HG03139 (cell line): ENCODE data around the gene AKAP13.

Experiments used
- ATAC-seq: cut with Tn5 transposase; IDR thresholded peaks from one replicate; pipeline ENCODE4 v1.9.1; 2021; ENCODE audit not compliant: unreplicated experiment

AKAP13 gene

DNA sequence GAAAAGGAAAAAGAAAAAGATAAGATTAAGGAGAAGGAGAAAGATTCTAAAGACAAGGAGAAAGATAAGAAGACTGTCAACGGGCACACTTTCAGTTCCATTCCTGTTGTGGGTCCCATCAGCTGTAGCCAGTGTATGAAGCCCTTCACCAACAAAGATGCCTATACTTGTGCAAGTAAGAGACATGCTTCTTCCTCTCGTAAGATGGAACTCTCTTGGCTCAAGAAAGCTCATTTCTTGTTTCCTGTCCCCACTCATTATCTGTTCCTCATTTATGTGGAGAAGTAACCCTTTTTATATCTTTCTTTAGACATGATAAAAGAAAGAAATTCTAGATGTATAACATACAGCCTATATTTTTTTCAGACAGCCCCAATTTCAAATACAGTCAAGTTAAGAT, 312.9 kb downstream of the AKAP13 start:
- no peak for ATAC-seq

DNA sequence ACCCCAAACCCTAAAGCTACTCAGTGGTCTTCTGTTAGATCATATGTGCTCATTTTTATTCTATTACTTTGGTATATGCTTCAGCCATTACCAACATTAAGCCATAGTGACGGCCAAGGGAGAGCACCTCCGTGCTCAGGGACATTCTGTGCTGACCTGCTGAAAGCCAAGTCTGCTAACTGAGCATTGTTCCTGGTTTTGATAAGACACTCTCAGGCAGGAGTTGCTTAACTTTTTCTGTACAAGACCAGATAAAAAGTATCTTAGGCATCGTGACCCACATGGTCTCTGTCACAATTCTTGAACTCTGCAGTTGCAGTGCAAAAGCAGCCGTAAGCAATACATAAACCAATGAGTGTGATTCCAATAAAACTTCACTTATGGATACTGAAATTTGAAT, 313.7 kb downstream of the AKAP13 start:
- no peak for ATAC-seq

DNA sequence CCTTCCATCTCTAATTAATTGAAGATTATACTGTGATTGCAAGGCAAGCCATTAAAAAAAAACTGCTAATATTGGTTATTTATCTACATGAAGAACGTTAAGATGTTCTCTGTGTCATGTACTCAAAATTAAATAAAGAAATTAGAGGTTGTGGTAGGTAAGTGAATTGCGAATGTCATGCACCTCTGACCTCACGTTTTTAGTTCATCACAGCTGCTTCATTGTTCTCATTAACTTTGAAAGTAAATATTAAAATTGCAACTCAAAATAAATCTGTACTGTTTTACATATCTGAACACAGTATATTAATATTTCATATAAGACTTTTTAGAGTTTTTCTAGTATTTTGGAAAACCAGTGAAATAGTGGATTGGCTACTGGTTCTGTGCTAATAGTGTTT, 320.4 kb downstream of the AKAP13 start:
- no peak for ATAC-seq

DNA sequence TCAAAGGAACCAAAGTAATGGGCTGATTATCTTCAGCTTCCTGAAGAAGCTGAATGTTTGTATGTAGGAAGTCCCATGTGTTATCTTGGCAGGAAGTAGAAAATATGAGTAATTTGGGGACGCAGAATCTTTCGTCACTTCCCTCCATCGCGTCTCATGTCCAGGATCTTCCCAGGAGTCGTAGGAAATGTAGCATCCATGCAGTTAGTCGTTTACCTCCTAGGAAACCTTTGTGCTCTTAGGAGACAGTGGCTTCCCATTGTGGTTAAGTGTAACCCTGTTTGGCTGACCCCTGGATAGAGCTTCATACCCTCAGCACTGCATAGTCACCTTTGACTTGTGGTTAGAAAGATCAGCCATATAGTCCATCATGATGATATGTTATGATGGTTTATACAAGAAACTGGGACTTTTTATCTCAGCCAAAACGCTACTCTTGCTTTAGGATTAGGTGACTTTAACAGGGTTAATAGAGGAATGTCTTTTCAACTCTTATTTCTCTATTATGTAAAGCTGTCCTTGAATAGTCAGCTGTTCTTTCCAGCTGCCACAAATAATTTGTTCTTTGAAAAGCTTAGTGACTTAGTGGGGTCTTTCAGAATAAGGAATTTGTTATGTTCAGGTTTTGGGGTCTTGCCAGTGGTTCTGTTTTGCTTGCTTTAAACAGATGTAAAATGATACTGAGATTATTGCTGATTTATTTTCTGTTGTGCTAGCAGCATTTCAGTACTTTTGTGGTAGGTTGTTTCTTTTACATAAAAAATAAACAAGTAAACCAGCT, 322.1 kb downstream of the AKAP13 start:
- no peak for ATAC-seq

DNA sequence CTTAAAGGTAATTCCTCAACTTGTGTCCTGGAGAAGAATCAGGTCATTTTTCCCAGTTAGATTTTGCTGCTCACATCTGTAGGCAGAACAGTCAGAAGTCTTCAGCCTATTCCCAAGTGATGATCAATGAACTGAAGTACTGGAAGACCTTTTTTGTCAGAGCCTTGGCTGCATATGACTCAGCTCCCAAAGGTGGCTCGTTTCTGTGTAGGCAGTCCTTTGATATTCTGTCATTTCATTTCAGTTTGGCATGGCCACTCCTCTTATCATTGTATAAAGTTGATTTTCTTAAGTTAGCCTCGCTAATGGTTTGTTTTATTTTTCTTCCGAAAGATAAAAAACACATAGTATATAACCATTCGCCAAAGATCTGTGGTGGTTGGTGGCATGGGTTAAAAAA, 323.7 kb downstream of the AKAP13 start:
- no peak for ATAC-seq

DNA sequence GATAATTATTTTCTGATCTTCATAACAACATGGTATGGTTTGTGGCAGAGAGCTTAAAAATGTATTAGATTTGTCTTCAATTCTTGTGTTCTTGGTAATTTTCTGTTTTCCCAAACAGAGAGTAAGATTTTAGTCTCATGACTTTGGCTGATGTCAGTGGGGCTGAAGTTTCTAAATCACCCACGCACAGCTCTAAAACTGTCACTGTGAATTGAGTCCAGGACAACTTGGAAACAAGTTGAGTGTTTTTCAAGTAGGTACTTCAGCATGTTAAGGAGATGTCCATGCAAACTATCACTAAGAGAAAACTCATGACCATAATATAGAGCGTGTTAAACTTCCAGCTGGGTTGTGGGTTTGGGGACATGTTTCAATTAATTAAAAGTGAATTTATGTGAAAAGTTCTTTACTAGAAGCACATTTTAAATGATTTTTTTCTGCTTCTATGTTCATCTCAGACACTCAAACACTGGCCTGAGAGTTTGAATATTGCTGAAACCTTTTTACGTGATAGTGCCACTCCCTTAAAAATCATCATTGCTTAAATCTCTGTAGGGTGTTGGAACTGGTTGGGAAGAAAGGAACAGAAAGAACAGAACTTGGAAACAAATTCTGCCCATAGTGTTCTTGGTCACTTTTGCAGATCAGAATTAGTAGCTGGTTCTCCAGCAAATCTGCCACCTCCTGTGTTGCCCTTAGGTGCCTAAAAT, 324.5 kb downstream of the AKAP13 start:
- no peak for ATAC-seq

DNA sequence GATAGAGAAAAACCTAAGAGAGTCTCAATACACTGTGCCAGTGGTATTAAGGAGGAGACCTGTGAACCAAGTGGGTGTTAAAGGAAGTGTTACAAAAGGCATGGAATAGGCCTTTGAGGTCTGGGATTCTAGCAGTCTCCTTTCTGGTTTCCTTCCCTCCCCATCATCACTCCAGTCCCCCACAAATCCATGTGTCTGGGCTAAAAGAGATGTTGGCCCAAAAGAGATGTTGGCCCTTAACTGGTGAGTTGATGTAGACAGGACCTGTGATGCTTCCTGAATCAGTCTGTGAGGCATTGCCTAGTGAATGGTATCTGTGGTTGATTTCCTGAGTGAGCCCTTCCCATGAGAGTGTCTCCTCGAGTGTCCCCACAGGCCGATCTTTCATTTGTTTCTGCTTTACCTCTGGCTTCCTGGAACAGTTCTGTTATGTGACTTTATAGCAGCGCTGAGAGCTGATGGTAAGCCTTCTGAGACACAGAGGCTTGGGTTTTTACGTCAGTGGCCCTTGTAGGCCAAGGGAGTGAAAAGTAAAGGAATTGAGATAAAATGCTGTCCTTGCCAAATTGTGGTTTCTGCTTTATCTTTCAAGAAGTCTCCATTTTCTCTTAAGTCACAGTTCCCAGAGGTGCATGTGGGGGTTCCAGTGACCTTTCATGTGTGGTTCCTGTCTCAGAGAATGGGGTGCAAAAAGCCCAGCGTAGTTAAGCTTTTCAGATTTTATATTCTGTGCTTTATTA, 326.5 kb downstream of the AKAP13 start:
- peak; percentile 34 for ATAC-seq

DNA sequence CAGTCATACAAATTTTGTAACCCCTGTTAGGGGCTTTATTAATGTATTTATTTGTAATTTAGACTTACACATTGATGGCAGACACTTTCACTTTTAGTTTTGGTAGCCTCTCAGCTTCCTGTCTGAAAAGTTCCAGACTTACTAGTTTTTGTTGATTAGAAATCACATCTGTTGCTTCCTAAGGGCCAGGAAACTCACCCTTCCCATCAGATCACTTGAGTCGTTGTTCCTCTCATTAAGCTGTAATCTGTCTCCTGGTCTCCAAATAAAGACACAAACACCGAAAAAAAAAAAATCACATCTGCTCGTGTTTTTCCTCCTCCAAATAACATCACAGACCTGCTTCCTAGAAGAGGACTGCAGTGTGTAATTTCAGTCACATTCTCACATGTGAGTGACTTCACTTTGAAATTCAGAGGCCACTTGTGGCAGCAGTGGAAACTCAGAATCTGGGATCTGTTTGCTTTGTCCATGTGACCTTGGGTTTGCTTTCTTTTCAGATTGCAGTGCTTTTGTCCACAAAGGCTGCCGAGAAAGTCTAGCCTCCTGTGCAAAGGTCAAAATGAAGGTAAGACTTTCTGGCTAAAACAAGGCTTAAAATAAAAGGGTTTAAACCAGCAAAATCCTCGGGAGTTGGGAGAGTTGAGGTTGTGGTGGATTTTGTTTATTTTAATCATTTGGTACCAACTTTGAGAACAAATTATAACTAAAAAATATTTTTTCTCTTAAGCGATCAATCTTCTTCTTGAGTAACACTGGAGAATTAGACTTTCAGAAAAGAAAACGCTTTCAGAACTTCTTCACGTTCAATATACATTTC, 327.3 kb downstream of the AKAP13 start:
- peak; percentile 20 for ATAC-seq

DNA sequence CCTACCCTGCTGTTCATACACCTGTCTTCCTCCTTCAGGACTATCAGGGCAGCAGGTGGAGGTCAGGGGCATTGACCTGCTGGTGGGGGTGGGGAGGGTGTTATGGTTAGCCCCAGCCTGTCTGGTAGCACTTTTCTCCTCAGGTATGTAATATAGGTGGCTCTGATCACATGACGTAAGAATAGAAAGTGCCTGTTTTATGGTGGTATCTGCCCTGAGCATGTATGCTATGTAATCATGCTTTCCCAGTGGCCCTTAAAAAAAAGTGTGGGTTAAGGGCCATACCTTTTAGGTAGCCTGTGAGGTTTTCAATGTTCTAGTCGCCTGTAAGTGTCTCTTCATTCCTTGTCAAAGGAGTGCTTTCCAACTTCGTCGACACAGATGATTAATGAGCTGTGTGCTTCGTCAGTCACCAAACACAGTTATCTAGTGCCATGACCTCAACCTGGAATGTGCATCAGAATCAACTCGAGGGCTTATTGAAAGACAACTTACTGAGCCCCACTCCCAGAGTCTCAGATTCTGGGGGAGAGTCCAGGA, 328.1 kb downstream of the AKAP13 start:
- no peak for ATAC-seq

DNA sequence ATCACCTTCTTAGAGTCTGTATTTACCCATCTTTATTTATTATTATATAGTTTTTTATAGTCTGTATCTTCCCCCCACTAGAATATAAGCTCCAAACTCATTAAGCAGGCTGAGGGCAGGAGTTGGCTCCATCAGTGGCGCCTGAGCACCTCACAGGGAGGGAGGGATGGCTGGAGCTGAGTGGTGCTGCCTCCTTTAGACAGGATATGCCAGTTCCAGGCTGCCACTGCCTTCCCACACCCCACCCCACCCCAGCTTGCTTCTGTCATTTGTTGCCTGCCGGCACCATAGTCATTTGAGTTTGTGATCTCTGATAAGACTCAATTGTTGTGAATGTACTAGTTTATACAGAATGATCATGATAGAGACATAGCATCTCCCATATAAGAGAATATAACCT, 328.8 kb downstream of the AKAP13 start:
- ATAC-seq: no peak

DNA sequence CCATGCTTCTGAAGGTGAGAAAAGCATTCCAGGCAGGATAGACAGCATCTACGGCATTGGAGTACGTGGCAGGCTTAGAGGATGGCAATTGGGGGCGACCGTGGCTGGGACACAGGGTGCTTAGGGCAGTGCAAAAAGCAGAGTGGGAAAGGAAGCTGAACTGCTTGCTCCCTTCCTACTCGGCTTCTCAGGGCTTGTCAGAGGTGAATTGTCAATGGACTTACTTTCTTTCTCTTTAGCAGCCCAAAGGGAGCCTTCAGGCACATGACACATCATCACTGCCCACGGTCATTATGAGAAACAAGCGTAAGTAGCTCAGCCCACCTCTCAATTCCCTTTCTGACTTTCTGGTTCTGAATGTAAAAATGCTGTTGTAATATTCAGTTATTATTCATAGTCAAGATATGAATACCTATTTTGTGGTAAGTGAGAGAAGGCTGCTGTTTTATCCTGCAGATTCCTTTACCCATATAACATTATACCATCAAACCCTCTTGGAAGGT, 330.0 kb downstream of the AKAP13 start:
- ATAC-seq: no peak

DNA sequence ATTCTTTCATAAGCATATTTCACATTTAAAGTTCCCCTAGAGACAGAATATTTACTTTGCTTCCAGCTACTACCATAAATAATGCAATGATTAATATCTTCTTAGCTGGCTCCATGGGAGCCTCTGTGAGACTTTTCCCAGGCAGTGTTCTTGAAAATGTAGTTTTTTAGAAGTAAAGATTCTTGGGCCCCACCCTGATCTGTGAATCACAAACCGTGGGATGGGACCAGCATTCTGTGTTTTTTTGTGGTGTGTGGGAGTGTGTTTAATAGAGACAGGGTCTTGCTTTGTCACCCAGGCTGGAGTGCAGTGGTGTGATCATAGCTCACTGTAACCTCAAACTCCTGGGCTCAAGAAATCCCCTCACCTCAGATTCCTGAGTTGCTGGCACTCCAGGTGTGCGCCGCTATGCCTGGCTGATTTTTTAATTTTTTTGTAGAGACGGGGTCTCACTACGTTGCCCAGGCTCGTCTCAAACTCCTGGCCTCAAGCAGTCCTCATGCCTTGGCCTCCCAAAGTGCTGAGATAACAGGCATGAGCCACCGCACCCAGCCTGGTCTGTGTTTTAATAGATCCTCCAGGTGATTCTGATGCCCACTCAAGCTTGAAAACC, 331.3 kb downstream of the AKAP13 start:
- ATAC-seq: no peak

DNA sequence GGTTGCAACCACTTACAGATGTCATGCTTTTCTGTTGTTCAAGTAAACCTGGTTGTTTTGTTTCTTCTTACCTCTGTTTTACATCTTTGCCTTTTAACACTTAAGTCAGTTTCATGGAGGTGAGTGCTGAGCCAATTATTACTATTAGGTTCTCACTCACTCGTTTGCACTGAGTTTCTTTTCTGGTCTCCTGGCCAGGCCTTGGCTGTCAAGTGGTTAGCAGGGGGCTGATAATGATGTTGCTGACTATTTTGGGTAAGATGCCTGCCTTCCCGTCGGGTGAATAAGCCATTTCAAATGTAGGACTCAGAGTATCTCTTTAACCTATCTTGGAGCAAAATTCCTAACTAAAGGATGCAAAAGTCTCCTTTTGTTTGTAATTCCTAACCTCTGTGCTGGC, 335.9 kb downstream of the AKAP13 start:
- ATAC-seq: no peak

DNA sequence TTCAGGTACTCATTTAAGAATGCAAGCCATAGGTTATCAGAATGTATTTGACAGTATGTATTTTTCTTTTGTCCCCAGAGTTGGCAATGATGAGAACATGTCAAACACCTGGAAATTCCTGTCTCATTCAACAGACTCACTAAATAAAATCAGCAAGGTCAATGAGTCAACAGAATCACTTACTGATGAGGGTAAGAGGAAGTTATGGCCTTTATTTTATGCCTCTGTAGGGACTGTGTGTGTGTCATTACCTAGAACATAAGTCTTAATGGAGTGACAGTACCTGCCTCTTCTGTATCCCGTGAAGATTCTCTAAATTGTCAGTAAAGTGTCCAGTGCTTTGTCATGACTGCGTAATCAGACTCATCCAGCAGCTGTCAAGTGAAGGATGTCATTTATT, 336.8 kb downstream of the AKAP13 start:
- ATAC-seq: no peak

DNA sequence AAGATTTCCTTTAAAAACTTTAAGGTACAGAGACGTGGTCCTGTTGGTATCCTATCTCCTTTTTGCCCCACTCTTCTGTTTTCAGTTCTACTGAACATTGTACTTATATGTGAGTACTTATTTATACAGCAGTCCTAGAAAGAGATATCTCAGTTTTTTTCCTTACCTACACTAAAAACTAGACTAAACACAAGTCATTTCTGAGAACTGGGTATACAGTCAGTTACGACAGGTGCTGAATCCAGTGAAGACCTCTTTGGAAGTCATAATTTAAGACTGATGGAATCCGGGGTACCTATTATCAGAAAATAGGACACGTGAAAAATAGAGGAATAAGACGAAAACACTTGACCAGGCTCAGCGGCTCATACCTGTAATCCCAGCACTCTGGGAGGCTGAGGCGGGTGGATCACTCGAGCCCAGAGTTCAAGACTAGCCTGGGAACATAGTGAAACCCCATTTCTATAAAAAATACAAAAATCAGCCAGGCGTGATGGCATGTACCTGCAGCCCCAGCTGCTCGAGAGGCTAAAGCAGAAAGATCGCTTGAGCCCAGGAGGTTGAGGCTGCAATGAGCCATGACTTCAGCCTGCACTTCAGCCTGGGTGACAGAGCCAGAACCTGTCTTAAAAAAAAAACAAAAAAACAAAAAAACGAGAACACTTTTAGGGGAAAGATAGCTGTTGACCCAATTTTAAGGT, 338.0 kb downstream of the AKAP13 start:
- ATAC-seq: no peak

DNA sequence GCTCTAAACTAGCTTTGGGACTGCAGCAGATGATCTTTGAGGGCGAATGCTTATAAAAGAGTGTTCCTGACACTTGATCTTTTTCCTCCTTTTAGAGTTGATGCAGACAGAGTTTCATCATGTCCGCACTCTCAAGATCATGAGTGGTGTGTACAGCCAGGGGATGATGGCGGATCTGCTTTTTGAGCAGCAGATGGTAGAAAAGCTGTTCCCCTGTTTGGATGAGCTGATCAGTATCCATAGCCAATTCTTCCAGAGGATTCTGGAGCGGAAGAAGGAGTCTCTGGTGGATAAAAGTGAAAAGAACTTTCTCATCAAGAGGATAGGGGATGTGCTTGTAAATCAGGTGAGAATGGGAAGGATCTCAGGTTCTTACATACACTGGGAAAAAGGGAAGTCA, 338.6 kb downstream of the AKAP13 start:
- no peak for ATAC-seq

DNA sequence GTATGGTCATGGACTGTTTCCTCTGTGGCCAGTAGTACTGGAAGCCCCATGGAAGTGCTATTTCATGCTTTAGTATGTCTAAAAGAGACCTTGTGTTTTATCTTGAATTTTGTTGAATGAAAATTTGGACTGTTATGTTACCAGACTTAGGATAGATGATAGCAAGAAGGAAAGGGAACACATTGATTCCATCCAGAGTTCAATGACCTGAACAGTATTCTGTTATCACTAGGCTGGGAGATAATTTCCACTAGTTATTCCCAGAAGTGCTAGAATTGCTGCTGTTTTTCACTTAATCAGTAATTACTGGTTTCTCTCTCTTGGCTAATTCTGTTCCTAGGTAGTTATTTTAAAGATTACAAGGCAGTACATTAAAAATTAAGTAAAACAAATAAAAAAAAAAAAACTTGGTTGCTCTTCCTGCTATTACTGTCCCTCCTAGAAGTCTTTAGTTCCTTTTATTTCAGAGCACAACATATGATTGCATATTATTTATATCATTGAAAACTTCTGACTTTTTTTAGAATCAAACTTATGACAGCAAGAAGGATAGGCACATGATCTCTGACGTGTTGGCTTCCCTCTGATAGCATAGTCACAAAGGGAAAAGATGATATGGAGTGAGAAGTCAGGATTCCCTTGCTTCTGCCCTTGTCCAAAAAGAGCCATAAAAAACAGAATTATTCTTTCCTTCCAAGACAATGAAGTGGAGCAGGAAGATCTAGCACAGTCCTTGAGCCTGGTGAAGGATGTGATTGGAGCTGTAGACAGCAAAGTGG, 342.2 kb downstream of the AKAP13 start:
- ATAC-seq: no peak

DNA sequence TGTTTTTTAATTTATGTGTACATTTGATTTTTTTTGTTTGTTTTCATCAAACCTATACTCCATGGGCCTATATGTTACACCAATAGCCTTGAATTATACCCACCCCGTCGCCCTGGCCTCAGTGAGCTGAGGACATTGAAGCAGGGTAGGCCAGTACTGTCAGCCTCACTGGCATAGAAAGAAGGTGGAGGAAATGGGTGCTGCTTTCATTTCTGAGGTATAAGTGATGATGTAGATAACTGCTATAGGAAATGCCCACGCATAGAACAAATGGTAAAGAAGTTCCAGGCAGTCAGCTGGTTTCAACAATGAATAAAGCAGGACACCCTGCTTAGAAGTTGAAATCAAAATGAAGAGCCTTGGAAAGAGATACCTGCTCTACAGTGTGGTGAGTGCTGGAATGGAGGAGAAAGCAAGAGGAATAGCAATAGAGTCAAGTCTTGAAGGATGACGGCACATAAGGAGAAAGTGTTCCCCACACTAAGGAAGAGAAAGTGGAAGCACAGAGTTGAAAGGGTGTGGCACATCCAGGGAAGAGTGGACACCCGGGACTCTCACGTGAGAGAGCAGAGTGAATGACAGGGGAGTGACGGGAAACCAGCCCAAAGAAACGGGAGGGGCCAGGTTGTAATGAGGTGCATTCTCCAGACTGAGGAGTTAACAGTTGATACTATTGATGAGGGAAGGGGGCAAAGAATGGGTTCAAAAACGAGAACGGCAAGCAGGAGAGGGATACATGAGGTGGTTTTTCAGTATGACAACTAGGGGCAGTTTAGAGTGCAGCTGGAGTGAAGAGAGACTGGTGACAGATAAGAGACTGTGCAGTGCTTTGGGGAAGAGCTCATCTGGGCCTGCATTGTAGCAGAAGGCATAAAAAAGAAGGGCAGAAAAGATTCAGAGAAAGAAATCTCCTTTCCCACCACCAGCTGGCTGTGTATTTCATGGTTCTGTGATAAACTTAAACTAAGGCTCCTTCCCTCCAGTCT, 343.9 kb downstream of the AKAP13 start:
- ATAC-seq: no peak
